AG20443 (cell line): ENCODE results near the gene RSPH1.

Experiments used
- DNase-seq: peaks from one replicate; pipeline ENCODE4 v3.0.0; 2012; ENCODE audit warnings: low spot score, mixed read lengths

The RSPH1 gene

GRCh38 chr21:42532466-42533181 is 36.6 kb upstream of the RSPH1 start:
- DNase-seq, result peak; percentile 34

- DNase-seq, result no peak
Observed at GRCh38 chr21:42531771-42532170, 35.7 kb upstream of the RSPH1 start.

DNA sequence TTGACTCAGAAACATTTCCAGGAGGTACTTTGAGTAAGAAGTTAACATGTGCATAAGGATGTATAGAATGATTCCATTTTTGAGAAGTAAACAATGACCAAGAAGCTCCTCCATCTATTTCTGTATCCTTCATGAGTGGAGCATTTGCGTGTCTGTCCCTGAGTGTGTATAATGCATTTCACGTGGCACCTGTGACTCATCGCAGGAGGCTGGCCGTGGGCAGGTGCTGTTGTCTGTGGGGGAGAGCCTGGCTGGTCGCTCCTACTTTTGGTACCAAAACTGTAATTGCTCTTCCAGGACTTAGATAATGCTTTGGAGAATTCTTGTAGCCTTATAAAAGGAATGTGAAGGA is 34.1 kb upstream of the RSPH1 start:
- no peak for DNase-seq

DNA sequence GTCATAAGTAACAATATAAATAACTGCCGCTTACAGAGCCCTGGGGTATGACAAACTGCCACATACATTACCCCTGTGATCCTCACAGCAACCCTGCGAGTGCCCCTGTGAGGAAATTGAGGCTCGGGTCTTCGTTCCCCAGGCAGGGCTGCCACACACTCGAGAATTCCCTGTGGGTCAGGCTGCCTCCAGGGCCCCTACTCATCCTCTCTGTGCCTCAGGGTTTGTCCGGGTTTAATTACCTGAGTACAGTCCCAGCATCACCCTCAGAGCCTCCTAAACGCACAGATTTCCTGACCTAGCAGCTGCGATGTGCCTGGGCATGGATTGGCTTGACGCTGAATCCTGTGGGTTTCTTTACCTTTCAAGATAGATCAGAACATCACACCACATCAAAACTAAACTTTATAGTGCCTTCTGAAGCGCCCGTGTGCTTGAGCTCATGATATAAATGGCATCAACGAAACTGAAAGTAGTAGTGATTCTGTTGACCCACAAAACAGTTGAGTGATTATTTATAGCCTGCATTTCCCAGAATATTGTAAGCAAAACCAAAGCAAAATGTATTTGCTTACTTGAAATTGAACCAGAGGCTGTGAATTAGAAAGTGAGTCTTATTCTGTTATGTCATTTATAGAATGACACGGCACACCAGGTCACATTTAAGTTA is 31.6 kb upstream of the RSPH1 start:
- no peak for DNase-seq

GRCh38 chr21:42527127-42527488 is 31.1 kb upstream of the RSPH1 start:
- DNase-seq, result no peak

DNA sequence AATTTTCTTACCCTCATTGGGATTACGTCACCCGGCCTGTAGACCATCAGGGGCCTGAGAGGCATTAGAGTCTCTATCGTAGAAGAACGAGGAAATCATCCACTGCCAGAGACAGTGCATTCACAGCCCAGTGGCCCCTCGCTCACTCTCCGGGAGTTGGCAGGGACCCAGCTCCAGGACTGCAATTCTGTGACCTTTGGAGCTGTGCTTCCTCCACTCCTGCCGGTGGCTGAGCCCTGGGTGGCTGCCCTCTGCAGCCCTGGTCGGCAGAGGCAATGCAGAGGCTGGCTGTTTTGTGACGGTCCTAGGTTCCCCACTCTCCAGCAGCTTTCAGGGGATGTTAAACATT is 30.3 kb upstream of the RSPH1 start:
- DNase-seq, result no peak

GRCh38 chr21:42525676-42526378 is 29.8 kb upstream of the RSPH1 start:
- no peak for DNase-seq

DNA sequence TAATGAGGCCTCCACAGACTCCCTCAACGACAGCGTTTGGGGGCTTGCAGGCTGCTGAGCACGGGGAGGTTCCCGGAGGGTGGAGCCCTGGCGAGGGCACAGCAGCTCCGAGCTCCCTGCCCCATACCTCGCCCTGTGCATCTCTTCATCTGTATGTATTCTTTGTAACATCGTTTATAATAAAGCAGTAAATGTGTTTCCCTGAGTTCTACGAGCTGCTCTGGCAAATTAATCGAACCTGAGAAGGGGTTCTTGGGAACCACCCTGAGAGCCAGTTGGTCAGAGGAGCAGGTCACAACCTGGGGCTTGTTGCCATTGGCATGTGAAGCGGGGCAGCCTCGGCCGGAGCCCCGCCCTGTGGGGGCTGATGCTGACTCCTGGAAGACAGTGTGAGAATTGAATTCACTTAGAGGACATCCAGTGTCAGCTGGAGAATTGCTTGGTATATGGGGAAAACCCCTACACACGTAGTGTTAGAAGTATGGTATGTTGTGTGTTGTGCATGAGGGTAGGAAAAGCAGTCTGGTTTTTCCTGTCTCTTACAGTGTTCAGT is 29.1 kb upstream of the RSPH1 start:
- DNase-seq, result no peak

GRCh38 chr21:42524341-42525028 is 28.5 kb upstream of the RSPH1 start:
- peak; percentile 60 for DNase-seq

- no peak for DNase-seq
Observed at GRCh38 chr21:42523941-42524340, 27.9 kb upstream of the RSPH1 start.

DNA sequence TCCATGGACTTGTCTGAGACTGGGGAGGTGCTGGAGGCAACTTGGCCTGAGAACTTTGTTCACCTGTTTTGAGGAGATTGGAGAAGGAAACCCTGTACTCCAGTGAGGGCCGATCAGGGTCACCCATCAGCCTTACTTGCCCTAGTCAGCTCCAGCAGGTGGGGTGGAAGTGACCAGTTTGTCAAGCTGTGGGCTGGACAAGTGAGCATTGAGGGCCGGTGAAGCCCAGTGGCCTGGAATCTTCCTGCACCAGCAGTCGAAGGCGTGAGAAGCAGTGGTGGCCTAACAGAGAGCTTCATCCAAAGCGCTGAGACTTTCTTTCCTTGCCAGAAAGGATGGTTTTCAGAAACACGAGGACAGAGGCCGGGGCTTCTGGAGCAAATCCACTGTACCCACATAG is 27.2 kb upstream of the RSPH1 start:
- no peak for DNase-seq

DNA sequence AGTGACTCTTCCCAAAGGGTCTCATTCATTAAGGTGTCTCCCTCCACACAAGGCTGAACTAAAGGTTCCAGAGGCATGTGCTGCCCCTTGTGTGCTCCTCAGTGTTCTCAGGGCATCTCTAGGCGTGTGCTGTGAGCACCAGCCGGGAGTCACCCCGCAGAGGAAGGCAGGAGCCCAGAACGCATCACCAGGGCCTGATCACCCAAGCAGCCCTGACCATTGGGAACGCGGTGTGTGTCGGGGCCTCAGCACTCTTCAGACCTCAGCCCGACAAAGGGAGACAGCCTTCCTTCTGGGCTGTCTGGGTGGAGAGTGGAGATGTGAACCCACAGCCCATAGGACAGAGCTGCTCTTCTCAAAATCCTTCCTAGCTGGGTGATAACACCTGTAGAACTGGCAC is 26.7 kb upstream of the RSPH1 start:
- no peak for DNase-seq

GRCh38 chr21:42522271-42522670 is 26.2 kb upstream of the RSPH1 start:
- no peak for DNase-seq

GRCh38 chr21:42521805-42522204 is 25.8 kb upstream of the RSPH1 start:
- DNase-seq, result no peak

DNA sequence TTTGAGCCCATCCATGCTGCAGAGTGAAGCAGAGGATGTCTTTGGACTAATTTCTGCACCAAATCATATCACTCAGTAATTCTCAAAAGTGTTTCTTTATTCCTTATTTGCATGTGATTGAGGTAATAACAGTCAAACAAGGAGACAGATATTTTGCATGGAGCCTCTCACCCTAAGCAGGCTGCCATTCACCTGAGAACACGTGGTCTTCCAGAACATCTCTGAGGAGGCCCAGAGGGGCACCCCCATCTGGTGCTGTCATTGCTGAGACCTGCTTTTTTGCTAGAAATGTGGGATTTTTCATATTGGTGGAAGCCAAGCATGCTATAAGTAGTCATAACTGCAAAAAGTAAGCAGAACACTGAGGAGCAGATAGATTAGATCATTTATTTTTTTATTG is 25.4 kb upstream of the RSPH1 start:
- DNase-seq, result no peak

DNA sequence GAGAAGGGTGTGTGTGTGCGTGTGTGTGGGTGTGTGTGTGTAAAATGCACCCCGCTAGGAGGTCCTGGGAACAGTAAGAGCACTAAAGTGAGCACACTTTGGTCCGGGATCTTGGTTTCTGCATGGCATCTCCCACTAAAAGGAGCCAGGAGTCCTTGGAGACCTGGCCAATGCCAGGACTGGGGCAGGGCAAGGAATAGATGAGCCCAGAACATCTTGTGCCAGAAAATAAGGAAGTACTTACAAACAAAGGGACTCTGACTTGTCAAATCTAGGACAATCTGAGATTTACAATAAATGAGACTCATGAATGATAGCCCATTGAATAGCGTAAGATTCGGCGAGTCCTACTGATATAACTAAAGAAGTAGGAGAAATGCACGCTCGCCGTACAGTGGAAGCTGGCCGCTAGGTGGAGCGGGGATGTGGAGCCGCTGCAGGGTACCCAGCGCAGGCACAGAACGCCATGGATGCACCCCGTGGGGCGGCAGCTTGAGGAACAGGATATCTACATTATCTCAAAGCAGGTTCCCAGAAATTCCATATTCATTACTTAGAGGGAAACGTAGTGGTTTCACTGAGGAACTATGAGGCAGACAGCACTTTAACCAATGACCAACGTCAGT is 24.7 kb upstream of the RSPH1 start:
- DNase-seq, result no peak

GRCh38 chr21:42518626-42519025 is 22.6 kb upstream of the RSPH1 start:
- no peak for DNase-seq

GRCh38 chr21:42518215-42518614 is 22.2 kb upstream of the RSPH1 start:
- peak; percentile 58 for DNase-seq

GRCh38 chr21:42515708-42516502 is 19.9 kb upstream of the RSPH1 start:
- DNase-seq, result no peak

DNA sequence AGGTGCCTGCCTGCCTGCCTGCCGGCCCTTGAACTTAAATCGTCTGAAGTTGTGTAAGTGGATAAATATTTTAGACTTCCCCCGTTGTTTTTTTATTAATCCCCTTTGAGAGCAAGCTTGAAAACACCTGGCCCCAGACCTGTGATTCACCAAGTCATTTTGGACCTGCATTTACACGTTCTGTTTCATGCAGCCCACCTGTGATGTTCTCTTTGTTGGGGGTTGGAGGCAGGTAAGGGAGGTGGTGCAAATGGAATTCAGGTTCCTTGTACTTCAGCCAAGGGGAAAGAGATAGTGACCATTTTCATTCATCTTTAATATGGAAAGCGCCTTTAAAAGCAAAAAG is 18.8 kb upstream of the RSPH1 start:
- DNase-seq, result no peak
